ENCODE data around the gene NSUN7.

NSUN7 gene

GRCh38 chr4:40812856-40813255 is 63.1 kb downstream of the NSUN7 start:
- TF ChIP-seq TAF1 (IDR thresholded peaks at IDR 0.05; ENCODE audit: borderline replicate concordance, insufficient read depth, low read length) = no peak
- no peak for TF ChIP-seq POLR2AphosphoS5 (IDR thresholded peaks at IDR 0.05; ENCODE audit: low read depth, low read length)
- no peak for TF ChIP-seq SIN3A (IDR thresholded peaks at IDR 0.05; ENCODE audit: borderline replicate concordance, insufficient read depth, low read length)
- no peak for TF ChIP-seq FOXP2 (optimal IDR thresholded peaks at IDR 0.05; ENCODE audit: borderline replicate concordance, extremely low read depth, extremely low read length, insufficient read depth)
- TF ChIP-seq REST (IDR thresholded peaks at IDR 0.05; ENCODE audit: insufficient read depth in 1 of 2, low read depth in 2 of 2, low read length in 2 of 2) = no peak

GRCh38 chr4:40820101-40820500 is 70.3 kb downstream of the NSUN7 start:
- TF ChIP-seq FOXP2 (optimal IDR thresholded peaks at IDR 0.05; ENCODE audit: borderline replicate concordance, extremely low read depth, extremely low read length, insufficient read depth) (no peak), SIN3A (IDR thresholded peaks at IDR 0.05; ENCODE audit: borderline replicate concordance, insufficient read depth, low read length) (no peak), POLR2AphosphoS5 (IDR thresholded peaks at IDR 0.05; ENCODE audit: low read depth, low read length) (no peak), TAF1 (IDR thresholded peaks at IDR 0.05; ENCODE audit: borderline replicate concordance, insufficient read depth, low read length) (no peak), REST (IDR thresholded peaks at IDR 0.05; ENCODE audit: insufficient read depth in 1 of 2, low read depth in 2 of 2, low read length in 2 of 2) (no peak)

- TF ChIP-seq TAF1 (IDR thresholded peaks at IDR 0.05; ENCODE audit: borderline replicate concordance, insufficient read depth, low read length) = no peak
- TF ChIP-seq SIN3A (IDR thresholded peaks at IDR 0.05; ENCODE audit: borderline replicate concordance, insufficient read depth, low read length) = no peak
- TF ChIP-seq FOXP2 (optimal IDR thresholded peaks at IDR 0.05; ENCODE audit: borderline replicate concordance, extremely low read depth, extremely low read length, insufficient read depth) = no peak
- no peak for TF ChIP-seq POLR2AphosphoS5 (IDR thresholded peaks at IDR 0.05; ENCODE audit: low read depth, low read length)
- no peak for TF ChIP-seq REST (IDR thresholded peaks at IDR 0.05; ENCODE audit: insufficient read depth in 1 of 2, low read depth in 2 of 2, low read length in 2 of 2)
Measured at GRCh38 chr4:40822420-40823166, 72.8 kb downstream of the NSUN7 start.

- TF ChIP-seq POLR2AphosphoS5 (IDR thresholded peaks at IDR 0.05; ENCODE audit: low read depth, low read length) (no peak), SIN3A (IDR thresholded peaks at IDR 0.05; ENCODE audit: borderline replicate concordance, insufficient read depth, low read length) (no peak), REST (IDR thresholded peaks at IDR 0.05; ENCODE audit: insufficient read depth in 1 of 2, low read depth in 2 of 2, low read length in 2 of 2) (no peak), FOXP2 (optimal IDR thresholded peaks at IDR 0.05; ENCODE audit: borderline replicate concordance, extremely low read depth, extremely low read length, insufficient read depth) (no peak), TAF1 (IDR thresholded peaks at IDR 0.05; ENCODE audit: borderline replicate concordance, insufficient read depth, low read length) (no peak)
Measured at GRCh38 chr4:40825014-40825838, 75.5 kb downstream of the NSUN7 start.

All from PFSK-1 (cell line).